Stimulated activated CD4-positive, alpha-beta T cell treated with anti-CD3 and anti-CD28 coated beads, TNF-alpha, amount 100 ng/mL, for 24 hours (primary cell): ENCODE measurements around the gene APP.

Experiments
- DNase-seq, 3 experiments: peaks; one replicate each; pipeline ENCODE4 v3.0.0-alpha.2; 2020; ENCODE audit warnings: low read depth in 3 of 3

APP gene

GRCh38 chr21:25980710-25981109, 189.9 kb downstream of the APP start:
- DNase-seq = no peak

GRCh38 chr21:25979845-25980616, 190.5 kb downstream of the APP start:
- DNase-seq = no peak

- DNase-seq = no peak
Measured at GRCh38 chr21:25977068-25977611, 193.4 kb downstream of the APP start.

GRCh38 chr21:25974964-25975363, 195.6 kb downstream of the APP start:
- no peak for DNase-seq

GRCh38 chr21:25970254-25970930, 200.2 kb downstream of the APP start:
- no peak for DNase-seq

- no peak for DNase-seq
Measured at GRCh38 chr21:25967901-25968438, 202.6 kb downstream of the APP start.

- no peak for DNase-seq
Measured at GRCh38 chr21:25967181-25967900, 203.2 kb downstream of the APP start.

GRCh38 chr21:25965951-25966707, 204.4 kb downstream of the APP start:
- no peak for DNase-seq

GRCh38 chr21:25964926-25965325, 205.6 kb downstream of the APP start:
- no peak for DNase-seq

- DNase-seq = no peak
Measured at GRCh38 chr21:25964015-25964414, 206.6 kb downstream of the APP start.

- no peak for DNase-seq
Measured at GRCh38 chr21:25963181-25963580, 207.4 kb downstream of the APP start.

GRCh38 chr21:25961042-25961441, 209.5 kb downstream of the APP start:
- no peak for DNase-seq

GRCh38 chr21:25960402-25960801, 210.2 kb downstream of the APP start:
- DNase-seq = no peak

- DNase-seq = no peak
Measured at GRCh38 chr21:25959799-25960198, 210.8 kb downstream of the APP start.

- DNase-seq = no peak
Measured at GRCh38 chr21:25956993-25957714, 213.4 kb downstream of the APP start.

- no peak for DNase-seq
Measured at GRCh38 chr21:25955646-25956045, 214.9 kb downstream of the APP start.

- DNase-seq = no peak
Measured at GRCh38 chr21:25953659-25954058, 216.9 kb downstream of the APP start.

GRCh38 chr21:25953196-25953595, 217.4 kb downstream of the APP start:
- DNase-seq = no peak

- DNase-seq = no peak
Measured at GRCh38 chr21:25952306-25952705, 218.3 kb downstream of the APP start.

- no peak for DNase-seq
Measured at GRCh38 chr21:25949701-25950100, 220.9 kb downstream of the APP start.
